Measurements from ENCODE around the gene CHIC2. TPM values are rescaled to one million over a fixed set of nuclear protein-coding genes. Genes with fewer than 3 reads are reported as not detected.

Gene CHIC2
- total RNA-seq (2021; fragmentation: NEBNext Ultra II Directional; extraction: Animal tissue kit (Norgen Biotek cat#: 25700)) (10.9 and 11.9 TPM in 2 replicates), polyA plus RNA-seq (2011; rRNA removed) (3.0 and 4.5 TPM in 2 replicates), polyA minus RNA-seq (2011; rRNA and poly(A)+ RNA removed) (1.6 and 2.2 TPM in 2 replicates)
- 5.6 TPM for polyA plus RNA-seq (2011; cell fraction: cytosol; rRNA removed)
- 2.3 TPM for polyA plus RNA-seq (2011; cell fraction: nucleus; rRNA removed)
- 3.9 to 5.7 TPM (median 4.9 TPM) in 4 replicates for polyA plus RNA-seq (2012, experiment 1 of 2)
- polyA plus RNA-seq (2012, experiment 2 of 2) = 3.1 TPM
- 5.5 TPM for polyA plus RNA-seq (2013, experiment 1 of 2)
- polyA plus RNA-seq (2013, experiment 2 of 2) = 6.7 TPM
- polyA minus RNA-seq (2011; cell fraction: cytosol; rRNA and poly(A)+ RNA removed) = 9.0 TPM
- 8.7 TPM for polyA minus RNA-seq (2011; cell fraction: nucleus; rRNA and poly(A)+ RNA removed)
- long read RNA-seq, experiment 1, partial matches to known transcripts = 1 of 4 reads
- long read RNA-seq, experiment 1, other reads (novel, unspliced or antisense) = 0 of 4 reads
- long read RNA-seq, experiment 2 = 0 reads

DNA sequence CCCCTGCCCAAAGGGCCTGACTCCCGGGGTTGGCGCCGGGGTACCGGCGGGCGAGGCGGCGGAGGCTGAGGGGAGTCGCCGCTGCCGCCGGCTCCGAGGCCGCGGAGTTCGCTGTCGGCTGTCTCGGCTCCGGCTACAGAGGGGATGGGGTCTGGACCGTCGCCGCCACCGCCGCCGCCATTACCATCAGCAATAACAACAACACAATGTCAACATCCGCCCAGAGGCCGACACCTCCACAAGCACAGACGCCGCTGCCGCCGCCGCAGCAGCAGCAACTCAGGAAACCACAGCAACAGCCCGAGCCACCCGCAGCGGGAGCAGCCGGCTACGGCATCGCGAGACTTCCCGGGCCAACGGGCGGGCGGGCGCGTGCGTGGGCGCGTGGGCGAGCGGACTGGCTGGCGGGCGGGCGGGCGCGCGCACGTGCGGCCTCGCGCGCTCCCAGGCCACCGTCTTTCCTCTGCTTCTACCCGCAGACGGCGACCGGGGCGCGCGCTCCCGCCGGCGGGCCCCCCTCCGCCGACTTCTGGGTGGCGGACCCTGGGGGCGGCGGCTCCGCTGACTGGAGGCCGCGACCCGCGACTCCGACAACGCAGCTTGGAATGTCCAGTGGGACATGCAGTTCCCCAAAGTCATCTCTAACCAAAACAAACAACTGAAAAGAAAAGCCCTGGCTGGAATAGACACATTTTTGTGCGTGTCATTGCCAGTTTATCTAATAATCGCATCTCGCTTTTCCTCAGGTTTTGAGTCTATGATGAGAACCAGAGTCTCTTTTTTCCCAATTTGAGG lies at the start of gene CHIC2:
CHIC2 (minus strand) TSS at position 289 of the 795 bp plus-strand sequence. CDS start 305 bp downstream, outside the sequence.
- no peaks in the 10 kb centered on the region for H4K20me1 ChIP-seq (replicated peaks in 1 of 2; ENCODE audit: control insufficient read depth in 1 of 2, insufficient read depth in 2 of 2, low read length in 2 of 2)
- peak within 1 kb of the TSS; percentile 85 to 96 for H3K4me2 ChIP-seq (ENCODE audit: insufficient read depth in 1 of 2, low read depth in 2 of 2, low read length in 2 of 2)
- H3K56ac ChIP-seq (replicated peaks; ENCODE audit: insufficient read length, low read depth, low read length) = peak within 1 kb of the TSS; percentile 25
- peak within 1 kb of the TSS; percentile 85 to 97 (median 91) for H3K4me3 ChIP-seq (ENCODE audit: extremely low read depth in 1 of 4, insufficient read depth in 2 of 4, low read depth in 3 of 4, low read length in 4 of 4)
- no peak for FAIRE-seq
- no peak within 1 kb of the TSS for H2BK12ac ChIP-seq (ENCODE audit: low read depth, low read length)
- CTCF ChIA-PET (ENCODE audit: partially characterized antibody) = interaction anchor here (3.0 kb wide), 1 partner anchor 134 kb away, joined by 17 read pairs; no protein-coding TSS in a partner anchor
- 4% methylated on average over 37 of the region's 87 CpGs; no CpG with 5 or more reads in 1 of the 2 experiments for WGBS, 2 experiments (ENCODE audit: extremely low coverage in 1 of 2, insufficient coverage in 1 of 2, insufficient read length in 1 of 2, insufficient replicate concordance in 2 of 2, low coverage in 1 of 2, low lambda C conversion rate in 2 of 2, missing lambda C conversion rate in 1 of 2)
- H4K8ac ChIP-seq (ENCODE audit: extremely low read depth, insufficient read depth, low read length) = peak within 1 kb of the TSS; percentile 91
- peaks cover 0 to 39% of the 10 kb centered on the region in 2 experiments; a peak in 2 of 4 replicates for H3K79me2 ChIP-seq (ENCODE audit: control insufficient read depth in 1 of 2, insufficient read depth in 2 of 2, low read length in 2 of 2)
- no peaks in the 10 kb centered on the region; a peak in 1 of 7 replicates for H3K27me3 ChIP-seq (replicated peaks in 1 of 4; ENCODE audit: control insufficient read depth in 3 of 4, extremely low read depth in 1 of 4, insufficient read depth in 3 of 4, low read length in 3 of 4)
- H2BK5ac ChIP-seq (ENCODE audit: low read depth, low read length) = peak within 1 kb of the TSS; percentile 11; the same call in 1 of the 2 replicates
- no peaks in the 10 kb centered on the region for H3K9me3 ChIP-seq (ENCODE audit: insufficient read depth in 2 of 2, low read depth in 1 of 2, low read length in 1 of 2)
- H3K36me3 ChIP-seq (ENCODE audit: control insufficient read depth in 2 of 4, insufficient read depth in 4 of 4, low read length in 3 of 4) = no peaks in the 10 kb centered on the region
- H3K14ac ChIP-seq (ENCODE audit: insufficient read length) = no peak within 1 kb of the TSS
- peaks cover 3% of the 10 kb centered on the region for H3K23me2 ChIP-seq (ENCODE audit: low read depth, low read length)
- no peak within 1 kb of the TSS for H2AK5ac ChIP-seq (ENCODE audit: low read depth, low read length)
- H3K18ac ChIP-seq (ENCODE audit: extremely low read depth, low read length) = peak within 1 kb of the TSS; percentile 72; the same call in 1 of the 2 replicates
- no peak within 1 kb of the TSS for H2BK15ac ChIP-seq (ENCODE audit: low read length)
- peaks cover 0 to 12% (median 3%) of the 10 kb centered on the region in 4 experiments; a peak in 2 of 7 replicates for H3K4me1 ChIP-seq (replicated peaks in 1 of 4; ENCODE audit: control insufficient read depth in 3 of 4, insufficient read depth in 4 of 4, low read length in 3 of 4)
- peak; percentile 72 to 94 for DNase-seq (ENCODE audit: low read depth in 1 of 2, low spot score in 2 of 2)
- H4K91ac ChIP-seq (replicated peaks; ENCODE audit: insufficient read length, low read length) = no peak within 1 kb of the TSS
- H3K9ac ChIP-seq (replicated peaks in 1 of 4; ENCODE audit: extremely low read depth in 1 of 4, low read depth in 3 of 4, low read length in 3 of 4) = peak within 1 kb of the TSS; percentile 73 to 83 (median 81)
- no peak within 1 kb of the TSS for H3K23ac ChIP-seq (ENCODE audit: insufficient read length)
- H3K4ac ChIP-seq (replicated peaks; ENCODE audit: insufficient read length, low read depth, low read length) = no peak within 1 kb of the TSS
- no peak within 1 kb of the TSS for H2BK20ac ChIP-seq (ENCODE audit: low read length)
- no peak within 1 kb of the TSS for H2BK120ac ChIP-seq (replicated peaks; ENCODE audit: low read depth, low read length)
- POLR2A ChIA-PET (ENCODE audit: partially characterized antibody) = interaction anchor here (0.9 to 1.0 kb wide), 2 partner anchors 10 to 33 kb away, joined by 3 read pairs; no protein-coding TSS in a partner anchor
- H2AFZ ChIP-seq (ENCODE audit: low read length) = peak within 1 kb of the TSS; percentile 86
- H3K27ac ChIP-seq (ENCODE audit: low read depth, low read length) = peak within 1 kb of the TSS; percentile 57
- H3K79me1 ChIP-seq (ENCODE audit: low read depth, low read length) = no peaks in the 10 kb centered on the region; the same call in 1 of the 2 replicates
- H4K5ac ChIP-seq (ENCODE audit: insufficient read length, low read depth, low read length) = peak within 1 kb of the TSS; percentile 25
- TF ChIP-seq, protein P1, sequence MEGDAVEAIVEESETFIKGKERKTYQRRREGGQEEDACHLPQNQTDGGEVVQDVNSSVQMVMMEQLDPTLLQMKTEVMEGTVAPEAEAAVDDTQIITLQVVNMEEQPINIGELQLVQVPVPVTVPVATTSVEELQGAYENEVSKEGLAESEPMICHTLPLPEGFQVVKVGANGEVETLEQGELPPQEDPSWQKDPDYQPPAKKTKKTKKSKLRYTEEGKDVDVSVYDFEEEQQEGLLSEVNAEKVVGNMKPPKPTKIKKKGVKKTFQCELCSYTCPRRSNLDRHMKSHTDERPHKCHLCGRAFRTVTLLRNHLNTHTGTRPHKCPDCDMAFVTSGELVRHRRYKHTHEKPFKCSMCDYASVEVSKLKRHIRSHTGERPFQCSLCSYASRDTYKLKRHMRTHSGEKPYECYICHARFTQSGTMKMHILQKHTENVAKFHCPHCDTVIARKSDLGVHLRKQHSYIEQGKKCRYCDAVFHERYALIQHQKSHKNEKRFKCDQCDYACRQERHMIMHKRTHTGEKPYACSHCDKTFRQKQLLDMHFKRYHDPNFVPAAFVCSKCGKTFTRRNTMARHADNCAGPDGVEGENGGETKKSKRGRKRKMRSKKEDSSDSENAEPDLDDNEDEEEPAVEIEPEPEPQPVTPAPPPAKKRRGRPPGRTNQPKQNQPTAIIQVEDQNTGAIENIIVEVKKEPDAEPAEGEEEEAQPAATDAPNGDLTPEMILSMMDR (IDR thresholded peaks at IDR 0.05; ENCODE audit: control extremely low read depth in 1 of 3, insufficient read depth in 1 of 3, low read depth in 1 of 3, low read length in 3 of 3) = no peak
- TF ChIP-seq KDM4A (IDR thresholded peaks at IDR 0.05; ENCODE audit: low read depth, low read length, severe bottlenecking) (no peak), EZH2 (IDR thresholded peaks at IDR 0.05; ENCODE audit: low read depth, low read length, severe bottlenecking) (no peak), GTF2F1 (IDR thresholded peaks at IDR 0.05; ENCODE audit: borderline replicate concordance, low read depth, low read length) (0 out of 2 replicates have a peak, but pooled peaks have one; percentile 7), RNF2 (IDR thresholded peaks at IDR 0.05; ENCODE audit: borderline replicate concordance, low read depth, low read length, missing control alignments, poor library complexity, severe bottlenecking) (no peak)

All from H1 (cell line).